Measurements from ENCODE around the gene ZFPM1.
A peak's percentile ranks its signal among the peaks of the same experiment; 100 is the strongest.

DNA sequence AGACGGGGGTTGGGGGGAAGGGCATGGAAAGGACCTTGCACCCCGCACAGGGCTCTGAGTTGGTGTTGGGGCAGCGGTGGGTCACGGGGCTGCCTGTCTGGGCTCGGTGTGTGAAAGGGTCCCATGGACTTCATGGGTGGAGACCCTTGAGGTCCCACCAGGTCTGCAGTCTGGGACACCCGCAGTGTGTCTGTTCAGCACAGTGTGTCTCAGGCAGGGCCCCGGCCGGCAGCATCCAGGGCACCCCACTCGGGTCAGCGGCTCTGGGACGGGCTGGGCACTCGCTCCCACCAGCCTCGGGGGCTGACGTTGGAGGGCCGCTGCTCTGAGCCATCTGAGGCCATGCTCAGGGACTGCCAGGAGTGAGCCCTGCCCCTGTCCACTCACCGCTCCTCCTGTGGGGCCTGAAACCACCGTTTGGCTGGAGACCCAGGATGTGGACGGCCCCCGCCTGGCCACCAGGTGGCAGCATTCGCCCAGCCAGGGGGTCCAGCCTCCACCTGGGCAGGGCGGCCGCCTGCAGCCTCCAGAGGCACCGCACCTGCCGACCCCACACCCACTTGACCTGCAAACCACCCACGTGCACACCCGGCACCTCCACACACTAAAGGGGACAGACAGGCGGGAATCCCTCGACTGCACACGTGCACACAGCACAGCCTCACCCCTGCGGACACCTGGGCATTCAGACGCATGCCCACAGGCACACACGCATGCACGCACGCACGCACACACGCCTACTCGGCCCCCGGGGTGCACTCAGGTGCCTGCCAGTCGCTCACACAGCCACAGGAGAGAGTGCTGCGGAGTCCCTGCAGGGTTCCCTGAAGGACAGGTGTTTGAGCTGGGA, 10.1 kb upstream of the ZFPM1 start:
- TF ChIP-seq, protein P1, sequence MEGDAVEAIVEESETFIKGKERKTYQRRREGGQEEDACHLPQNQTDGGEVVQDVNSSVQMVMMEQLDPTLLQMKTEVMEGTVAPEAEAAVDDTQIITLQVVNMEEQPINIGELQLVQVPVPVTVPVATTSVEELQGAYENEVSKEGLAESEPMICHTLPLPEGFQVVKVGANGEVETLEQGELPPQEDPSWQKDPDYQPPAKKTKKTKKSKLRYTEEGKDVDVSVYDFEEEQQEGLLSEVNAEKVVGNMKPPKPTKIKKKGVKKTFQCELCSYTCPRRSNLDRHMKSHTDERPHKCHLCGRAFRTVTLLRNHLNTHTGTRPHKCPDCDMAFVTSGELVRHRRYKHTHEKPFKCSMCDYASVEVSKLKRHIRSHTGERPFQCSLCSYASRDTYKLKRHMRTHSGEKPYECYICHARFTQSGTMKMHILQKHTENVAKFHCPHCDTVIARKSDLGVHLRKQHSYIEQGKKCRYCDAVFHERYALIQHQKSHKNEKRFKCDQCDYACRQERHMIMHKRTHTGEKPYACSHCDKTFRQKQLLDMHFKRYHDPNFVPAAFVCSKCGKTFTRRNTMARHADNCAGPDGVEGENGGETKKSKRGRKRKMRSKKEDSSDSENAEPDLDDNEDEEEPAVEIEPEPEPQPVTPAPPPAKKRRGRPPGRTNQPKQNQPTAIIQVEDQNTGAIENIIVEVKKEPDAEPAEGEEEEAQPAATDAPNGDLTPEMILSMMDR (IDR thresholded peaks at IDR 0.05; ENCODE audit: low read depth, low read length, missing input control), result peak; percentile 96
- no peak for TF ChIP-seq RXRA (IDR thresholded peaks at IDR 0.05)
- TF ChIP-seq, protein P2, sequence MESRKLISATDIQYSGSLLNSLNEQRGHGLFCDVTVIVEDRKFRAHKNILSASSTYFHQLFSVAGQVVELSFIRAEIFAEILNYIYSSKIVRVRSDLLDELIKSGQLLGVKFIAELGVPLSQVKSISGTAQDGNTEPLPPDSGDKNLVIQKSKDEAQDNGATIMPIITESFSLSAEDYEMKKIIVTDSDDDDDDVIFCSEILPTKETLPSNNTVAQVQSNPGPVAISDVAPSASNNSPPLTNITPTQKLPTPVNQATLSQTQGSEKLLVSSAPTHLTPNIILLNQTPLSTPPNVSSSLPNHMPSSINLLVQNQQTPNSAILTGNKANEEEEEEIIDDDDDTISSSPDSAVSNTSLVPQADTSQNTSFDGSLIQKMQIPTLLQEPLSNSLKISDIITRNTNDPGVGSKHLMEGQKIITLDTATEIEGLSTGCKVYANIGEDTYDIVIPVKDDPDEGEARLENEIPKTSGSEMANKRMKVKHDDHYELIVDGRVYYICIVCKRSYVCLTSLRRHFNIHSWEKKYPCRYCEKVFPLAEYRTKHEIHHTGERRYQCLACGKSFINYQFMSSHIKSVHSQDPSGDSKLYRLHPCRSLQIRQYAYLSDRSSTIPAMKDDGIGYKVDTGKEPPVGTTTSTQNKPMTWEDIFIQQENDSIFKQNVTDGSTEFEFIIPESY (IDR thresholded peaks at IDR 0.05), result no peak

All from liver (tissue), 3 donors.